ENCODE results near the gene HAUS7. TPM values are rescaled to one million over a fixed set of nuclear protein-coding genes. Genes with fewer than 3 reads are reported as not detected.

Gene HAUS7
- total and polyA plus RNA-seq, 7 donors: 15.0 to 37.8 (median 23.9) TPM

- peaks cover 0 to 6% (median 0%) of the 10 kb centered on the region in 4 donors for H3K4me1 ChIP-seq
- peaks cover 0 to 17% (median 0%) of the 10 kb centered on the region in 4 donors for H3K36me3 ChIP-seq
- DNase-seq: no peak
- H3K4me3 ChIP-seq: no peak overlapping the region
- H3K27ac ChIP-seq: no peak overlapping the region
- 93 to 96% methylated on average over 17 of the region's 17 CpGs for WGBS, 2 donors
- H3K27me3 ChIP-seq: no peaks in the 10 kb centered on the region
- H3K9me3 ChIP-seq: no peaks in the 10 kb centered on the region
- TF ChIP-seq CTCF (IDR thresholded peaks at IDR 0.05): no peak
- TF ChIP-seq POLR2A (IDR thresholded peaks at IDR 0.05): no peak
- no peak for TF ChIP-seq POLR2AphosphoS5 (IDR thresholded peaks at IDR 0.05)
- TF ChIP-seq EP300 (IDR thresholded peaks at IDR 0.05): no peak
- intact Hi-C loops (cut with DNase I): no loop called here
Measured at GRCh38 chrX:153457827-153458466, 12.4 kb downstream of the HAUS7 start.

GRCh38 chrX:153457136-153457825, 13.1 kb downstream of the HAUS7 start:
- H3K4me1 ChIP-seq: peaks cover 0 to 6% (median 0%) of the 10 kb centered on the region in 4 donors
- 95 to 96% methylated on average over 18 of the region's 18 CpGs for WGBS, 2 donors
- intact Hi-C loops (cut with DNase I): no loop called here
- TF ChIP-seq POLR2A (IDR thresholded peaks at IDR 0.05) (no peak), EP300 (IDR thresholded peaks at IDR 0.05) (no peak), CTCF (IDR thresholded peaks at IDR 0.05) (no peak), POLR2AphosphoS5 (IDR thresholded peaks at IDR 0.05) (no peak)
- peaks cover 0 to 17% (median 0%) of the 10 kb centered on the region in 4 donors for H3K36me3 ChIP-seq
- no peak for DNase-seq
- H3K27ac ChIP-seq: no peak overlapping the region
- no peaks in the 10 kb centered on the region for H3K27me3 ChIP-seq
- H3K9me3 ChIP-seq: no peaks in the 10 kb centered on the region
- H3K4me3 ChIP-seq: no peak overlapping the region

- 96% methylated on average over 9 of the region's 9 CpGs for WGBS, 2 donors
- H3K36me3 ChIP-seq: peaks cover 0 to 17% (median 0%) of the 10 kb centered on the region in 4 donors
- H3K4me1 ChIP-seq: peaks cover 0 to 6% (median 0%) of the 10 kb centered on the region in 4 donors
- DNase-seq: no peak
- no peaks in the 10 kb centered on the region for H3K9me3 ChIP-seq
- no peak for TF ChIP-seq POLR2A (IDR thresholded peaks at IDR 0.05)
- no peak for TF ChIP-seq EP300 (IDR thresholded peaks at IDR 0.05)
- no peak for TF ChIP-seq CTCF (IDR thresholded peaks at IDR 0.05)
- no peak for TF ChIP-seq POLR2AphosphoS5 (IDR thresholded peaks at IDR 0.05)
- no peak overlapping the region for H3K27ac ChIP-seq
- intact Hi-C loops (cut with DNase I): no loop called here
- no peaks in the 10 kb centered on the region for H3K27me3 ChIP-seq
- H3K4me3 ChIP-seq: no peak overlapping the region
Measured at GRCh38 chrX:153456704-153457103, 13.7 kb downstream of the HAUS7 start.

GRCh38 chrX:153456161-153456560, 14.2 kb downstream of the HAUS7 start:
- Histone ChIP-seq H3K27me3 (no peaks in the 10 kb centered on the region), H3K36me3 (peaks cover 0 to 17% (median 0%) of the 10 kb centered on the region in 4 donors), H3K4me3 (no peak overlapping the region), H3K27ac (no peak overlapping the region), H3K4me1 (peaks cover 0 to 6% (median 0%) of the 10 kb centered on the region in 4 donors), H3K9me3 (no peaks in the 10 kb centered on the region)
- no peak for TF ChIP-seq POLR2AphosphoS5 (IDR thresholded peaks at IDR 0.05)
- no peak for TF ChIP-seq POLR2A (IDR thresholded peaks at IDR 0.05)
- TF ChIP-seq CTCF (IDR thresholded peaks at IDR 0.05): no peak
- 93 to 94% methylated on average over 12 of the region's 12 CpGs for WGBS, 2 donors
- intact Hi-C loops (cut with DNase I): no loop called here
- DNase-seq: no peak
